Astrocyte of the spinal cord (primary cell): ENCODE results near the gene ZNF469.

ENCODE experiments used
- DNase-seq: peaks from one replicate; pipeline ENCODE4 v3.0.0; 2011; ENCODE audit warnings: low read depth, low spot score
- H3K4me3 ChIP-seq: 2 replicates; pipeline ENCODE4 v1.5.1; 2011; ENCODE audit warnings: low read depth, mild to moderate bottlenecking, low read length, moderate library complexity
- CTCF ChIP-seq: IDR thresholded peaks from 2 replicates; pipeline ENCODE4 v1.5.1; 2012; ENCODE audit warnings: low read depth, mild to moderate bottlenecking, low read length, inconsistent platforms
- in situ Hi-C: cut with HindIII; loops from 2 replicates; pipeline ENCODE4 v1.10.0; 2017; ENCODE audit warnings: low sequenced_read_pairs

The ZNF469 gene

GRCh38 chr16:88351491-88352101, 31.2 kb upstream of the ZNF469 start:
- H3K4me3 ChIP-seq, result no peak overlapping the region
- in situ Hi-C loops, result no loop called here
- DNase-seq, result no peak
- TF ChIP-seq CTCF, result no peak

GRCh38 chr16:88352261-88353200, 30.2 kb upstream of the ZNF469 start:
- DNase-seq, result no peak
- TF ChIP-seq CTCF, result no peak
- H3K4me3 ChIP-seq, result no peak overlapping the region
- in situ Hi-C loops, result no loop called here

GRCh38 chr16:88353232-88353631, 29.5 kb upstream of the ZNF469 start:
- no peak for DNase-seq
- no peak overlapping the region for H3K4me3 ChIP-seq
- no peak for TF ChIP-seq CTCF
- in situ Hi-C loops, result no loop called here

- in situ Hi-C loops, result no loop called here
- no peak for TF ChIP-seq CTCF
Observed at GRCh38 chr16:88353691-88354090, 29.1 kb upstream of the ZNF469 start.

GRCh38 chr16:88354229-88355092, 28.3 kb upstream of the ZNF469 start:
- no peak for DNase-seq
- no peak overlapping the region for H3K4me3 ChIP-seq
- TF ChIP-seq CTCF, result no peak
- in situ Hi-C loops, result no loop called here

More at GRCh38 chr16:88353691-88354090, 29.1 kb upstream of the ZNF469 start:
- H3K4me3 ChIP-seq, result no peak overlapping the region
- no peak for DNase-seq

- no peak overlapping the region for H3K4me3 ChIP-seq
- in situ Hi-C loops, result no loop called here
- no peak for DNase-seq
- no peak for TF ChIP-seq CTCF
Observed at GRCh38 chr16:88355093-88355388, 27.7 kb upstream of the ZNF469 start.
